MM.1S (cell line): ENCODE results near the gene SUFU.

ENCODE experiments used
- DNase-seq: peaks from one replicate; pipeline ENCODE4 v3.0.0-alpha.2; 2015
- H2AFZ ChIP-seq: fragments of 300-600 bp; sonication (generic); 2 replicates; pipeline ENCODE4 v1.6.0; 2016; ENCODE audit warnings: antibody characterized with exemption, low read length
- H3F3A ChIP-seq: fragments of 300-600 bp; sonication (generic); 2 replicates; pipeline ENCODE4 v1.6.1; 2016; ENCODE audit warnings: mild to moderate bottlenecking, antibody characterized with exemption, low read length, moderate library complexity, mixed read lengths; ENCODE audit not compliant: insufficient read depth
- H3K27ac ChIP-seq: fragments of 300-600 bp; sonication (generic); 2 replicates; pipeline ENCODE4 v1.5.1; 2016; ENCODE audit warnings: mild to moderate bottlenecking, low read length
- H3K27me3 ChIP-seq: fragments of 300-600 bp; sonication (generic); replicated peaks from 2 replicates; pipeline ENCODE4 v1.6.0; 2016; ENCODE audit warnings: low read length; ENCODE audit not compliant: insufficient read depth
- H3K36me3 ChIP-seq: fragments of 300-600 bp; sonication (generic); replicated peaks from 2 replicates; pipeline ENCODE4 v1.6.1; 2016; ENCODE audit warnings: mild to moderate bottlenecking, low read length, mixed read lengths; ENCODE audit not compliant: insufficient read depth
- H3K4me1 ChIP-seq: fragments of 300-600 bp; sonication (generic); 2 replicates; pipeline ENCODE4 v1.6.1; 2016; ENCODE audit warnings: low read length, mixed read lengths
- H3K4me2 ChIP-seq: fragments of 300-600 bp; sonication (generic); 2 replicates; pipeline ENCODE4 v1.6.0; 2016; ENCODE audit warnings: low read depth, low read length
- H3K4me3 ChIP-seq: fragments of 300-600 bp; sonication (generic); 2 replicates; pipeline ENCODE4 v1.5.1; 2016; ENCODE audit warnings: low read length, mixed read lengths
- H3K79me2 ChIP-seq: fragments of 300-600 bp; sonication (generic); 2 replicates; pipeline ENCODE4 v1.6.1; 2016; ENCODE audit warnings: mixed run types, low read length, mixed read lengths
- H3K9ac ChIP-seq: fragments of 300-600 bp; sonication (generic); 2 replicates; pipeline ENCODE4 v1.6.1; 2016; ENCODE audit warnings: low read length, mixed read lengths
- H3K9me2 ChIP-seq: fragments of 300-600 bp; sonication (generic); replicated peaks from 2 replicates; pipeline ENCODE4 v1.6.1; 2016; ENCODE audit warnings: mild to moderate bottlenecking, low read length, mixed read lengths; ENCODE audit not compliant: insufficient read depth
- H3K9me3 ChIP-seq: fragments of 300-600 bp; sonication (generic); replicated peaks from 2 replicates; pipeline ENCODE4 v1.6.1; 2016; ENCODE audit warnings: mild to moderate bottlenecking, low read length, mixed read lengths; ENCODE audit not compliant: insufficient read depth
- H4K20me1 ChIP-seq: fragments of 300-600 bp; sonication (generic); 2 replicates; pipeline ENCODE4 v1.6.1; 2016; ENCODE audit warnings: mild to moderate bottlenecking, low read length, moderate library complexity, mixed read lengths; ENCODE audit not compliant: insufficient read depth
- CTCF ChIP-seq: fragments of 300-600 bp; sonication (generic); IDR thresholded peaks from 2 replicates; pipeline ENCODE4 v1.5.1; 2016; ENCODE audit warnings: antibody characterized with exemption, low read length, mixed read lengths
- EZH2 ChIP-seq: fragments of 300-600 bp; sonication (generic); optimal IDR thresholded peaks from 2 replicates; pipeline ENCODE3; 2017; ENCODE audit warnings: low read depth, mild to moderate bottlenecking, antibody characterized with exemption, low read length, mixed read lengths
- EZH2phosphoT487 ChIP-seq: fragments of 300-600 bp; sonication (generic); IDR thresholded peaks from 2 replicates; pipeline ENCODE4 v1.6.1; 2018; ENCODE audit warnings: antibody characterized with exemption, low read length

The SUFU gene

GRCh38 chr10:102553771-102554170 lies 50.0 kb downstream of the SUFU start:
- Histone ChIP-seq H2AFZ (no peak overlapping the region), H3K4me1 (0 out of 2 replicates have a peak, but pooled peaks cover 3% of the 10 kb centered on the region), H3K4me3 (no peak overlapping the region), H3K79me2 (no peaks in the 10 kb centered on the region), H3F3A (no peaks in the 10 kb centered on the region), H3K9ac (no peak overlapping the region), H3K4me2 (no peak overlapping the region), H3K9me2 (no peaks in the 10 kb centered on the region), H4K20me1 (no peaks in the 10 kb centered on the region), H3K9me3 (no peaks in the 10 kb centered on the region), H3K27ac (no peak overlapping the region), H3K27me3 (no peaks in the 10 kb centered on the region), H3K36me3 (no peaks in the 10 kb centered on the region)
- TF ChIP-seq EZH2phosphoT487 (no peak), EZH2 (no peak), CTCF (no peak)
- no peak for DNase-seq

- Histone ChIP-seq H4K20me1 (no peaks in the 10 kb centered on the region), H2AFZ (no peak overlapping the region), H3K9ac (no peak overlapping the region), H3K4me2 (no peak overlapping the region), H3K4me1 (0 out of 2 replicates have a peak, but pooled peaks cover 3% of the 10 kb centered on the region), H3K79me2 (no peaks in the 10 kb centered on the region), H3K36me3 (no peaks in the 10 kb centered on the region), H3K9me2 (no peaks in the 10 kb centered on the region), H3K4me3 (no peak overlapping the region), H3K27ac (no peak overlapping the region), H3F3A (no peaks in the 10 kb centered on the region), H3K9me3 (no peaks in the 10 kb centered on the region), H3K27me3 (no peaks in the 10 kb centered on the region)
- TF ChIP-seq EZH2: no peak
- TF ChIP-seq EZH2phosphoT487: no peak
- no peak for TF ChIP-seq CTCF
- DNase-seq: no peak
Measured at GRCh38 chr10:102554531-102554930, 50.8 kb downstream of the SUFU start.

GRCh38 chr10:102555781-102556328 lies 52.1 kb downstream of the SUFU start:
- TF ChIP-seq CTCF (no peak), EZH2phosphoT487 (no peak), EZH2 (no peak)
- Histone ChIP-seq H2AFZ (no peak overlapping the region), H3K27ac (no peak overlapping the region), H3K9me3 (no peaks in the 10 kb centered on the region), H3K79me2 (no peaks in the 10 kb centered on the region), H4K20me1 (no peaks in the 10 kb centered on the region), H3K4me2 (no peak overlapping the region), H3K9ac (no peak overlapping the region), H3K4me3 (no peak overlapping the region), H3K36me3 (no peaks in the 10 kb centered on the region), H3K9me2 (no peaks in the 10 kb centered on the region), H3K27me3 (no peaks in the 10 kb centered on the region), H3K4me1 (0 out of 2 replicates have a peak, but pooled peaks cover 3% of the 10 kb centered on the region), H3F3A (no peaks in the 10 kb centered on the region)
- DNase-seq: no peak
